ENCODE data around the gene SLC1A2. TPM values are rescaled to one million over a fixed set of nuclear protein-coding genes. Genes with fewer than 3 reads are reported as not detected.

Gene SLC1A2
- total RNA-seq, 1 experiment from 2014 or later: 0.25 TPM

DNA sequence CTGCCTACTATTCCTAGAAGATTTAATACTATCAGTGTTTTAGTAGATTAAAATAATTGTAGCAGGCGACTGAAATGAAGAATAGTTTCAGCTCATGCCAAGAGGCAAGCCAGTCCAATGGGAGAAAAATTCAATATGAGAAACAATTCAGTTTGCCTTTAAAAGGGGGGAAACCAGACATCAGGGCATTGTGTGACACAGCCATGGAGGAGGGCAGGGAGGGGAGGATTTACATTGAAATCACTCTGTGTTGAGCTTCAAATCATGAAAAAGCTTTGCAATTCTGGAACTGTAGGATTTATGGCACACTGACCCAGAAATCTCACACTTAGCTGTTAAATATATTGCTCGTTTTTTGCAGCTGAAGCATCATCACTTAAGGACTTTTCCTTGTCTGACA lies 4.6 kb downstream of the SLC1A2 start:
- H2AFZ ChIP-seq (ENCODE audit: low read depth, low read length, poor library complexity, severe bottlenecking): no peak overlapping the region
- no peaks in the 10 kb centered on the region for H3K36me3 ChIP-seq (ENCODE audit: control insufficient read depth in 1 of 2, insufficient read depth in 2 of 2, low read length in 2 of 2)
- RAD21 ChIA-PET (ENCODE audit: low non-redundant PET in 1 of 2, low total read pairs in 2 of 2, uncharacterized antibody in 2 of 2, unreplicated experiment in 2 of 2): no interaction called here
- no peak overlapping the region for H3K9ac ChIP-seq (ENCODE audit: low read length)
- no peak overlapping the region for H3K4me2 ChIP-seq (ENCODE audit: low read length)
- POLR2A ChIA-PET: no interaction called here
- intact Hi-C loops (cut with micrococcal nuclease): no loop called here
- no peak for ATAC-seq
- H4K20me1 ChIP-seq (ENCODE audit: insufficient read depth): no peaks in the 10 kb centered on the region
- H3K27me3 ChIP-seq (ENCODE audit: insufficient read depth, low read length): peaks cover 41% of the 10 kb centered on the region
- no peaks in the 10 kb centered on the region for H3K4me1 ChIP-seq (ENCODE audit: control insufficient read depth in 1 of 2, insufficient read depth in 2 of 2, low read length in 2 of 2)
- H3K9me3 ChIP-seq (ENCODE audit: control insufficient read depth in 1 of 2, insufficient read depth in 1 of 2, low read depth in 1 of 2, low read length in 2 of 2): no peaks in the 10 kb centered on the region
- H3K27ac ChIP-seq (ENCODE audit: low read depth, low read length): no peak overlapping the region
- no peak for DNase-seq (ENCODE audit: low read depth, low spot score)
- no peaks in the 10 kb centered on the region for H3K79me2 ChIP-seq (ENCODE audit: insufficient read depth, low read length)
- H3K4me3 ChIP-seq (replicated peaks in 1 of 2; ENCODE audit: low read depth in 1 of 2, low read length in 2 of 2): no peak overlapping the region
- no peak for TF ChIP-seq SP1 (IDR thresholded peaks at IDR 0.05; ENCODE audit: low read depth)
- no peak for TF ChIP-seq SRF (IDR thresholded peaks at IDR 0.05; ENCODE audit: low read depth)
- TF ChIP-seq, protein P1, sequence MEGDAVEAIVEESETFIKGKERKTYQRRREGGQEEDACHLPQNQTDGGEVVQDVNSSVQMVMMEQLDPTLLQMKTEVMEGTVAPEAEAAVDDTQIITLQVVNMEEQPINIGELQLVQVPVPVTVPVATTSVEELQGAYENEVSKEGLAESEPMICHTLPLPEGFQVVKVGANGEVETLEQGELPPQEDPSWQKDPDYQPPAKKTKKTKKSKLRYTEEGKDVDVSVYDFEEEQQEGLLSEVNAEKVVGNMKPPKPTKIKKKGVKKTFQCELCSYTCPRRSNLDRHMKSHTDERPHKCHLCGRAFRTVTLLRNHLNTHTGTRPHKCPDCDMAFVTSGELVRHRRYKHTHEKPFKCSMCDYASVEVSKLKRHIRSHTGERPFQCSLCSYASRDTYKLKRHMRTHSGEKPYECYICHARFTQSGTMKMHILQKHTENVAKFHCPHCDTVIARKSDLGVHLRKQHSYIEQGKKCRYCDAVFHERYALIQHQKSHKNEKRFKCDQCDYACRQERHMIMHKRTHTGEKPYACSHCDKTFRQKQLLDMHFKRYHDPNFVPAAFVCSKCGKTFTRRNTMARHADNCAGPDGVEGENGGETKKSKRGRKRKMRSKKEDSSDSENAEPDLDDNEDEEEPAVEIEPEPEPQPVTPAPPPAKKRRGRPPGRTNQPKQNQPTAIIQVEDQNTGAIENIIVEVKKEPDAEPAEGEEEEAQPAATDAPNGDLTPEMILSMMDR (IDR thresholded peaks at IDR 0.05 in 2 of 3, conservative IDR thresholded peaks at IDR 0.05 in 1 of 3; ENCODE audit: borderline replicate concordance in 1 of 3, insufficient read depth in 1 of 3, low read depth in 2 of 3, low read length in 2 of 3): no peak
- no peak for TF ChIP-seq REST (IDR thresholded peaks at IDR 0.05; ENCODE audit: low read depth)
- TF ChIP-seq RAD21 (IDR thresholded peaks at IDR 0.05; ENCODE audit: low read depth): no peak
- TF ChIP-seq CEBPB (IDR thresholded peaks at IDR 0.05; ENCODE audit: low read depth): no peak
- no peak for TF ChIP-seq ZFX (IDR thresholded peaks at IDR 0.05)
- TF ChIP-seq EZH2phosphoT487 (IDR thresholded peaks at IDR 0.05; ENCODE audit: borderline replicate concordance): no peak
- no peak for TF ChIP-seq ATF3 (IDR thresholded peaks at IDR 0.05)
- no peak for TF ChIP-seq JUND (IDR thresholded peaks at IDR 0.05)
- TF ChIP-seq POLR2AphosphoS5 (IDR thresholded peaks at IDR 0.05; ENCODE audit: low read depth, low read length): no peak
- TF ChIP-seq, protein P2, sequence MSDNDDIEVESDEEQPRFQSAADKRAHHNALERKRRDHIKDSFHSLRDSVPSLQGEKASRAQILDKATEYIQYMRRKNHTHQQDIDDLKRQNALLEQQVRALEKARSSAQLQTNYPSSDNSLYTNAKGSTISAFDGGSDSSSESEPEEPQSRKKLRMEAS (IDR thresholded peaks at IDR 0.05): no peak
- TF ChIP-seq TCF7L2 (IDR thresholded peaks at IDR 0.05; ENCODE audit: borderline replicate concordance, extremely low read depth, insufficient read depth, insufficient read length): no peak
- TF ChIP-seq YY1 (IDR thresholded peaks at IDR 0.05; ENCODE audit: extremely low read depth, insufficient replicate concordance, low read depth, low read length): no peak
- no TSS peak for BruUV-seq (replicated peaks)
- no peaks in the 10 kb centered on the region for H3K9me2 ChIP-seq (ENCODE audit: insufficient read depth)
- CTCF ChIA-PET: no interaction called here

All from HCT116 (cell line).